ENCODE measurements around the gene C6orf132.

The C6orf132 gene

DNA sequence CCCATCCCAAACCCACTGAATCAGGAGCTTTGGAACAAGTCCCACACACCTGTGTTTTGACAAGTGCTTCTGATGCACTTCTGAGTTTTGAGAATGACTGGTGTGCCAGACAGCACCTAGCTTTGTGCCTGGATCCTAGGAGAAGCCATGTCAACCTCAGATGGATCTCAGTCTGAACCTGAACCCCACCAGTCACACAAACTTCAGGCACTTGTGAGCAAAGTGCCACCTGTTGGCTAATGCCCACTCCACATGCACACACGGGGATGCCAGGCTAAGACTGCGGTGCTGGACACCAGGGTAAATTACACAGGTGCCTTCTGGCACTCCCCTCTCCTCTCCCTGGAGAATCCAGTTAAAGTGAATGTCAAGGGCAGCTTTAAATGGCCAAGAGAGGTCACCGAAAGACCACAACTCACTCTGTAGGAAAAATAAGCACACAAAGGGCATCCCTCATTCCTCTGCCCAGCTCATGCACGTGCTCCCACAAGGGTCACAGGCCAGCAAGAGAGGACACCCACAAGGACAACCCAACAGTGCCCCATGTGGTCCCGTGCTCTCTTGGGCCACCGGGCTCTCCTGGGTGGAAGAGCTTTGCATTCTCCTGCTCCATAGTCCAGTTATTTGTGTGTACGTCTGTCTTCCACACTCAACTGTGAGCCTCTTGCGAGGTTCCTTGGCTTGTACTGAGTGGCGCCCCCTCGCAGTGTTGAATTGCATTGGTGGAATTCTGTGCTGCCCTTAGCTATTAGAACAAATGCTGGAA, 46.5 kb downstream of the C6orf132 start:
- FAIRE-seq: no peak
- TF ChIP-seq, protein P1, sequence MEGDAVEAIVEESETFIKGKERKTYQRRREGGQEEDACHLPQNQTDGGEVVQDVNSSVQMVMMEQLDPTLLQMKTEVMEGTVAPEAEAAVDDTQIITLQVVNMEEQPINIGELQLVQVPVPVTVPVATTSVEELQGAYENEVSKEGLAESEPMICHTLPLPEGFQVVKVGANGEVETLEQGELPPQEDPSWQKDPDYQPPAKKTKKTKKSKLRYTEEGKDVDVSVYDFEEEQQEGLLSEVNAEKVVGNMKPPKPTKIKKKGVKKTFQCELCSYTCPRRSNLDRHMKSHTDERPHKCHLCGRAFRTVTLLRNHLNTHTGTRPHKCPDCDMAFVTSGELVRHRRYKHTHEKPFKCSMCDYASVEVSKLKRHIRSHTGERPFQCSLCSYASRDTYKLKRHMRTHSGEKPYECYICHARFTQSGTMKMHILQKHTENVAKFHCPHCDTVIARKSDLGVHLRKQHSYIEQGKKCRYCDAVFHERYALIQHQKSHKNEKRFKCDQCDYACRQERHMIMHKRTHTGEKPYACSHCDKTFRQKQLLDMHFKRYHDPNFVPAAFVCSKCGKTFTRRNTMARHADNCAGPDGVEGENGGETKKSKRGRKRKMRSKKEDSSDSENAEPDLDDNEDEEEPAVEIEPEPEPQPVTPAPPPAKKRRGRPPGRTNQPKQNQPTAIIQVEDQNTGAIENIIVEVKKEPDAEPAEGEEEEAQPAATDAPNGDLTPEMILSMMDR (IDR thresholded peaks at IDR 0.05; ENCODE audit: insufficient read depth, missing control alignments): peak; percentile 4

DNA sequence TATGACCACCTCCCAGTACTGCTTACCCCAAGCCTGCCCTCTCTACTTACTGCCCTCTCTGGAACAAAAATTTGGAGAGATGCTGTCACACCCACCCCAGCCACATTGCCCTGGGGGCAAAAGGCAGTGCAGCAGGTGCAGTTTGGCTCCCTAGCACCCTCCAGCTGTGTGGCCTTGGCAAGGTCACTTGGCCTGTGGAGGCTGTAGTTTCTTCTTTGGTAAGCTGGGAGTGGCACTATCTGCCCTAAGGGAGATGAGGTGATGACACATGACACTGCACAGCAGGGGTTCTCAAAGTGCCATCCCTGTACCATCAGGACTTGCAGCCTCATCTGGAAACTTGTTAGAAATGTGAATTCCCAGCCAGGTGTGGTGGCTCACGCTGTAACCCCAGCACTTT, 47.3 kb downstream of the C6orf132 start:
- TF ChIP-seq, protein P1 (IDR thresholded peaks at IDR 0.05; ENCODE audit: insufficient read depth, missing control alignments): no peak
- DNase-seq (ENCODE audit: insufficient read length, low spot score) (no peak), FAIRE-seq (no peak)

More for the DNA sequence above, 46.5 kb downstream of the C6orf132 start:
- DNase-seq (ENCODE audit: insufficient read length, low spot score): no peak

DNA sequence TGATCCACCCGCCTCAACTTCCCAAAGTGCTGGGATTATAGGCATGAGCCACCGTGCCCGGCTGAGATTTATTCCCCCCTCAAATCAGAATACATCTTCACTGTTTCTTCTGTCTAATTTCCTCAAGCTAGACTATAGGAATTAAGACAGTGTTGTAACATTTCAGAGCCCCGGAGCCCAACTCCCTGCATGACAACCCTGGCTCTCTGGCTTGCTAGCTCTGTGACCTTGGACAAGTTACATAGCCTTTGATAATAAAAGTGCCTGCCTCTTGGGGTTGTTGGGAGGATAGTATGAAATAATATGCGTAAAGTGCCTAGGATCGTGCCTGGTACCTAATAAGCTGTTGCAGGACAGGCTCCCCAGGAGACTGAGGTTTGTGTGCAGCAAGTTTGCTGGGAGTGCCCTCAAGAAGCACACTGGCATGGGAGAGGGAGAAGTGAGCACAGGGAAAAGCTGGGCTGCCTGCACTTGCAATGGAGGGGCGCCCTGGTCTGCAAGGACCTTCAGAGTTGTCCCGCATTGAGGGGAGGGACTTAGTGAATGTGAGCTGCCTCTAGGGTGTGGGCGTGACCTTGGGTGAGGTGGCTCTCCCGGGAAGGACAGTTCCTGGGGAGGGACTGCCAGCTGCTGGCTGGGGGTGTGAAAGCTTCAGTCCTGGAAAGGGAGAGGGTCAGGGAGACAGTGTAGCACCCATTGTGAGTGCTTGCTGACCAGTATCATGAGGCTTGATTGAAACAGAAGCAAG, 48.7 kb downstream of the C6orf132 start:
- DNase-seq (ENCODE audit: insufficient read length, low spot score): no peak

DNA sequence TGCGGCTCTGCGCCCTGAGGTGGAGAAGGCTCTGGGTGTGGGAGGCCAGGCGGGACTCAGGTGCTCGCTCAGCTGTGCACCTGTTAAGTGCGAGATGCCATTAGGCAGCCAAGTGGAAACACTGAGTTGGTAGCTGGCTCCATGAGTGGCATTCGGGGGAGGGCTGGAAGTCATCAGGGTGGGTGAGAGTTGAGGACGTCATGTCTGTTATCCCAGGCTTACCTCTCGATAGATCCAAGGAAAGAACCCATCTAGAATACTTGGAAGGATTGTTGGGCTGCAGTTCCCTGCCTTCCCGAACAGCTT, 50.7 kb downstream of the C6orf132 start:
- DNase-seq (ENCODE audit: insufficient read length, low spot score) (no peak), FAIRE-seq (no peak)
- TF ChIP-seq, protein P1 (IDR thresholded peaks at IDR 0.05; ENCODE audit: insufficient read depth, missing control alignments): no peak

More for the DNA sequence above, 48.7 kb downstream of the C6orf132 start:
- TF ChIP-seq, protein P1 (IDR thresholded peaks at IDR 0.05; ENCODE audit: insufficient read depth, missing control alignments): no peak
- FAIRE-seq: no peak

DNA sequence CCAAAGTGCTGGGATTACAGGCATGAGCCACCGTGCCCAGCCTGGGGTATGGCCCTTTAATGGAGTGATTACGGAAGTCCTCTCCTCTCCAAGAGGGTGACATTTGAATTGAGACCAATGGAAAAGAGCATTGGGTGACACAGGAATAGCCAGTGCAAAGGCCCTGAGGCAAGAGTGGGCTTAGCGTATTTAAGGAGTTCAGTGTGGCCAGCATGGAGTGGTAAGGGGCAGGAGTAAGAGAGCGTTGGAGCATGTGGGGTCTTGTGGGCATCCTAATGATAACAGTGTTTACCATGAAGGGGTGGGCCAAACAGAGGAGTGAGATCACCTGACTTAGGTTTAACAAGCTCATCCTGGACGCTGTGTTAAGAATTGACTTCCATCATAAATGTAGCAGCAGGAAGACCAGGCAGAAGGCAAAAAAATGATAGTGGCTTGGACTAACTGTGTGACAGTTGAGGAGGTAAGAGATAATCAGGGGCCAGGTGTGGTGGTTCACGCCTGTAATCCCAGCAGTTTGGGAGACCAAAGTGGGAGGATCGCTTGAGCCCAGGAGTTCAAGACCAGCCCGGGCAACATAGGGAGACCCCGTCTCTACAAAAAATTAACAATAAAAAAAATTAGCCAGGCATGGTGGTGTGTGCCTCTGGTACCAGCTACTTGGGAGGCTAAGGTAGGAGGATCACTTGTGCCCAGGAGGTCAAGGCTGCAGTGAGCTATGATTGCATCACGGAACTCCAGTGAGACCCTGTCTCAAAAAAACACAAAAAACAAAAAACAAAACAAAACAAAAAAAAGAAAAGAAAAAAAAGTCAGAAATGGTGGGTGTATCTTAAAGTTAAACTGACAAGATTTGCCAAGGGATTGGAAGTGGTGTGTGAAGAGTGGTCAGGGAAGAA, 51.4 kb downstream of the C6orf132 start:
- TF ChIP-seq, protein P1 (IDR thresholded peaks at IDR 0.05; ENCODE audit: insufficient read depth, missing control alignments): no peak
- FAIRE-seq (no peak), DNase-seq (ENCODE audit: insufficient read length, low spot score) (no peak)

DNA sequence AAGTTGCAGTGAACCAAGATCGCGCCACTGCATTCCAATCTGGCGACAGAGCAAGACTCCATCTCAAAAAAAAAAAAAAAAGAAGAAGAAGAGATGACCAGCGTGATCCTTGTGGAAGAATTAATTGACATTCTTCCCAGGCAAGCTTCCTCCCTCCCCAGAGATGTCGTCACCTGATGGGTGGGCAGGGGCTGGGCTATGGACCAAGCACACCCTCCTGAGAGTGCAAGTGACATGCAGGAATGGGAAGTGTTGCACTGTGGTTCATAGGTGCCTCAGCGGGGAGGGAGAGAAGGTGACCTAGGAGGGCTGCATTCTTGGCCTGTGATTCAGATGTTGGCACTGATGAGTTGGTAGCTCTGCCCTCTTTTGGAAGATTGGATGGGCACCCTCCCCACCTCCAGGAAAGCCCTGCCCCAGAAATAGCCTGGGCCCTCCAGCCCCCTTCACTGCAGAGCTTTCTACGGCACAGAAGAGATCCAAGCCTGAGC, 54.3 kb downstream of the C6orf132 start:
- DNase-seq (ENCODE audit: insufficient read length, low spot score) (no peak), FAIRE-seq (no peak)
- TF ChIP-seq, protein P1 (IDR thresholded peaks at IDR 0.05; ENCODE audit: insufficient read depth, missing control alignments): no peak
